Cardiac septum (tissue), 1 donor: ENCODE results near the gene ADSS2. TPM values are rescaled to one million over a fixed set of nuclear protein-coding genes. Genes with fewer than 3 reads are reported as not detected.
"Not testable (repeated sequence)": the region's sequence is repeated elsewhere in the genome, so short reads cannot be mapped to it uniquely, and the experiment has no call there.

Experiments
- DNase-seq: peaks from one replicate; pipeline ENCODE4 v3.0.0-alpha.2; 2020; ENCODE audit warnings: low spot score
- intact Hi-C: fragments of 100-400 bp; cut with DNase I; formaldehyde crosslinking; loops from one replicate; pipeline ENCODE4 v1.14.0; 2022
- total RNA-seq: library from RNA; stranded (reverse); fragmentation: NEBNext Ultra II Directional; extraction: Animal tissue kit (Norgen Biotek cat#: 25700); gene quantifications from one replicate; pipeline ENCODE4 v1.2.1, GENCODE V29; 2021
- donor health status: DM: no; HTN: no; CAD: no.

Gene ADSS2
- total RNA-seq, 1 donor from 2014 or later = 8.6 TPM

GRCh38 chr1:244371242-244372141 lies 80.2 kb downstream of the ADSS2 start:
- DNase-seq = peak; percentile 22
- intact Hi-C loops = no loop called here

GRCh38 chr1:244370060-244370637 lies 81.6 kb downstream of the ADSS2 start:
- intact Hi-C loops = no loop called here
- peak; percentile 2 for DNase-seq

- intact Hi-C loops = no loop called here
- no peak for DNase-seq
These were observed 82.3 kb downstream of the ADSS2 start for GRCh38 chr1:244369256-244370057.

- no peak for DNase-seq
- intact Hi-C loops = no loop called here
These were observed 83.4 kb downstream of the ADSS2 start for GRCh38 chr1:244368279-244368678.

GRCh38 chr1:244367399-244368114 lies 84.2 kb downstream of the ADSS2 start:
- intact Hi-C loops = no loop called here

DNA sequence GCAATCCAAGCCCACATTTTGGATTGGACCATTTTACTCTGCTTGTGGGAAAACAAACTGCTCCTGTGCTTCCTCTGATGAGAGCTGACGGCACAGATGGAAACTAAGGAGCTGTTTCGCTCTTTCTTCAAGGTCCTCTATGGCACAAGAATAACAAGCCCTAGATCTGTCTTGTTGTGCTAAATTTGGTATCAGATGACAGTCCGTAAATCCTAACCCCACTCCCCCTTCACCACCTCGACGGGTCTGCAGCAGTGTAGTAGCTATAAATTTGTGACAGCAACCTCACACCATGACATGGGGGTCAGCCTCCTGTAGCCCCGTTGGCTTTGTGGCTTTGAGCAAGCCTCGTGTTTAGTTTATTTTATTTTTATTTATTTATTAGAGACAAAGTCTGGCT lies 85.9 kb downstream of the ADSS2 start:
- intact Hi-C loops = no loop called here
- DNase-seq = no peak

More at GRCh38 chr1:244367399-244368114, 84.2 kb downstream of the ADSS2 start:
- no peak for DNase-seq

DNA sequence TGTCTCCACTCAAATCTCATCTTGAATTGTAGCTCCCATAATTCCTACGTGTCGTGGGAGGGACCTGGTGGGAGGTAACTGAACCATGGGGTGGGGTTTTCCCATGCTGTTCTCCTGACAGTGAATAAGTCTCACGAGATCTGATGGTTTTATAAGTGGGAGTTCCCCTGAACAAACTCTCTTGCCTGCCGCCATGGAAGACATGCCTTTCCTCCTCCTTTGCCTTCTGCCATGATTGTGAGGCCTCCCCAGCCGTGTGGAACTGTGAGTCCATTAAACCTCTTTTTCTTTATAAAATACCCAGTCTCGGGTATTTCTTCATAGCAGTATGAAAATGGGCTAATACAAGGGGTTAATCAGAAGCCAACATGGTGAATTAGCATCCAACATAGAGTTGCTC lies 86.4 kb downstream of the ADSS2 start:
- intact Hi-C loops = not testable (repeated sequence)

GRCh38 chr1:244362476-244362875 lies 89.2 kb downstream of the ADSS2 start:
- intact Hi-C loops = no loop called here
- DNase-seq = no peak

More for the DNA sequence above, 86.4 kb downstream of the ADSS2 start:
- DNase-seq = not testable (repeated sequence)

GRCh38 chr1:244361764-244362473 lies 89.8 kb downstream of the ADSS2 start:
- intact Hi-C loops = no loop called here
- no peak for DNase-seq

Other genes with a start within 250 kb of the ADSS2 start
- gene CATSPERE, start 9.4 kb upstream of the ADSS2 start, total RNA-seq = 0.38 TPM
- 23.0 TPM for gene DESI2, start 201.2 kb upstream of the ADSS2 start, total RNA-seq